HK-2 (cell line): ENCODE results near the gene CCL18.
"Not testable (repeated sequence)": the region's sequence is repeated elsewhere in the genome, so short reads cannot be mapped to it uniquely, and the experiment has no call there.

Experiments used
- DNase-seq: peaks from one replicate; pipeline ENCODE4 v3.0.0-alpha.2; 2018; ENCODE audit not compliant: unreplicated experiment

CCL18 gene

DNA sequence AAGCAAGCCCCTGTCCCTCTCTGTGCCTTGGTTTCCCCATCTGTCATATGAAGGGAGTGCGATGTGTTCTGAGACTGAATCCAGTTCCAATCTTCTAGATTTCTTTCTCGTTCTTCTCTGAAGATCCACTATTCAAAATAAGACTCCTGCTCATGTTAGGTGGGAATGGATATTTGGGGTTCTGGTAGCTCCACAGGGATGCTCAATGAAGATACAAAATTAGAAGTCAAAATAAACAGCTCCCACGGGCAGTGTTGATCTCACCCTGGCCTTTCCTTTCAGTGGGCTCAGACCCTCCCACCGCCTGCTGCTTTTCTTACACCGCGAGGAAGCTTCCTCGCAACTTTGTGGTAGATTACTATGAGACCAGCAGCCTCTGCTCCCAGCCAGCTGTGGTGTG, 40.2 kb downstream of the CCL18 start:
- not testable (repeated sequence) for DNase-seq

DNA sequence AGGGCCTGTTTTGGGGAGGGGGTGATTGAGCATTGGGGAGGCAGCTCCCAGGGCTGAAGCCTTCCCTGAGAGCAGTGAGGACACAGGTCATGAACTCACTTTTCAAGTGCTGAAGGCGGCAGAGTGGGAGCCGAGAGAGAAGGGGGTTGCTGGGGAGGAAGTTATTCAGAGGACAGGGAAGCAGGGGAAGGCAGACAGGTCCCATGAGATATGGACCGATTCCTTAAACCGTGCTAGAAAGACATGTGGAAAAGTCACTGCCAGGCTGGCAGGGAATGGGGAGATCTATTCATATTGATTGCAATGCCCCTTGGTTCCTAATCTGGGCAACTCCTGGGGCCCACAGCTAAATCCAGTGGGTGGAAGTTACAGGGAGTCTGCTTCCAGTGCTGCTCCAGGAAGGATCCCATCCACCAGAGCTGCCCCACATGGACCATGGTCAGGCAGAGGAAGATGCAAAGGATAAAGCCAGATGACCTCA, 40.7 kb downstream of the CCL18 start:
- DNase-seq: no peak

DNA sequence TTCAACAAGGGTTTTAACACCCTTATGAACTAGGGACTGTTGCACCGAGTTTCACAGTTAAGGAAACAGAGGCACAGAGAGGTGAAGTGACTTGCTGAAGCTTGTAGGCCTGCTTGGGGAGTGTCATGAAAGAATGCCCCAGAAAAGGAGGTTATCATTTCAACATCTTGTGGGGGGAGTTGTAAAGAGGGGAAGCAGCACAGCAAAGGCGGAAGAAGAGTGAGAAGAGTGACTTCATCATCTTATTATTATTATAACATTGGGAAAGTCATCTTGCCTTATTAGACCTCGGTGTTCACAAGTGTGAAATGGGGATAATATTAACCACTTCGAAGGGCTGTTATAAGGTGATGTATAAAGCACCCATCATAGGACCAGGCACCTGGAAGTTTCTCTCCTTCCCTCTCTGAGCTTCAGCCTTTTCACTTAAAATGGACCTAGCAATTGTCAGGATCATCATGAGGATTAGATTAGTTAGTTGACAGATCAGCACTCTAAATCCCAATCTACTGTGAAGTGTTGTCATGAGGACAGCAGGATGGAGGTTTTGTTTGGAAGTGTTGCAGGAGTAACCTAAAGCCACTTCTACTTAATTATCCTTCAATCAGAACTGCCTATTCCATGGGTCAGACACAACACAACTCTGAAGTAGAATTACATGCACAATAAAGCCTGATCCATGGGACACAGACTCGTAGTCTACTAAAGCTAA, 41.9 kb downstream of the CCL18 start:
- no peak for DNase-seq

DNA sequence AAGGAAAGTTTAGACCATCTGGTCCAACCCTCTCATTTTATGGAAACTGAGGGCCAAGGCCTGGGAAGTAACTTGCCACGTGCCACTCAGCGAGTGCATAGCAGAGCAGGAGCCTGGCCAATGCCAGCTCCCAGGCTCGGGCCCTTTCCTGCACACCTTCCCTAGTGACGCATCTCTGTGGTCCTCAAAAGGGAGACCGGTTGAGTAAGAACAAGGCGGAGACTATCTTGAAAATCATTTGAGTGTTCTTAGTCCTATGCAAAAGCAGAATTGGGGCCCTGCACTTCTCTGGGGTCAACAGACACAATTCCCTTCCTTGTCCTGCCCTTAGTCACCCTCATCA, 42.4 kb downstream of the CCL18 start:
- no peak for DNase-seq

DNA sequence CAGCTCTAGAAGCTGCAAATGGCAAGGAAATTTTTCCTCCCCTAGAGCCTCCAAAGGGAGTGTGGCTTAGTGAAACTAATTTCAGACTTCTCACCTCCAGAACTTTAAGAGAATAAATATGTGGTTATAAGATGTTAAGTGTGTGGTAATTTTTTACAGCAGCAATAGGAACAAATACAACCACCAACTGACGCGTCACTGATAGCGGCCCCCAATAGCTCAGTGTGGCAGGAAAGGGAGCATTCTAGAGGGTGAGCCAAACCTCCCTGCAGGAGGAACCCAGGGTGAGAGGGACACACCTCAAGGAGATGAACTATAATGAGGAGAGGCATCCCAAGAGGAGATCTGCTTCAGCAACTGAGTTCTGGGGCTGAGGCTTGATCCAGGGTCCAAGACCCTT, 43.6 kb downstream of the CCL18 start:
- no peak for DNase-seq

DNA sequence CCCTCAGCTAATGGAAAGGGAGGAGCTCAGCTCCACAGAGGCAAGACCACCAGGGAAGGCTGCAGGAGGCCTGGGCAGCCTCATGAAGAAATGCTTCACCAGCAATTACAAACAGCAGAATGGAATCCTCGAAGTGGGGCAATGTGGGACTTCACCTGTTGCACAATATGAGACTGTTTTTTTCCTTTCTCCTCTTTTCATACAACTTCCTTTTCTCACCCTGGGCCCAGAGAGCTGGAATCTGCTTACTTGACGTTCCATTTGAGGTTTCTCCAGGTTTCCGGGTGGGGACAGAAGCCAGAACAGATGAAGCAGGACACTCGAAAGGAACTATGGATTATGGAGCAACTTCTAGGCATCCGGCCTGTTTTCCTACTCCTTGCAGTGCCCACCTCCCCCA, 44.2 kb downstream of the CCL18 start:
- not testable (repeated sequence) for DNase-seq

DNA sequence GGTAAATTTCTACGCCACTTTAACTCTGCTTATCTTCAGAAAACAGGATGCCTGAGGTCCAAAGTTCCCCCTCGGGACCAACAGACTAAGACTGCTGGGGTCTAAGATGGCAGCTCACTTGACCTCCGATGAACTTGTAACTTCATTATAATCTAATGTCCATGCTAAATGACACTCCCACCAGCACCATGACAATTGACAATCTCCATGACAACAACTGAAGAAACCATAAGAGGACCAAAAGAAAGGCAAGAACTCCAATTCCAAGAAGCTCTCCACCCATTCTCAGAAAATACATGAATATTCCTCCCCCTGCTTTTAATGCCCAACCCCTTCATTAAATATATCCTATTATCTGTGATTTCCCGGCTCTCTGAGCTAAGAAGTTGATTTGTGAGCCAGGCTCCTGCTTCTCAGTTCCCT, 47.0 kb downstream of the CCL18 start:
- no peak for DNase-seq

DNA sequence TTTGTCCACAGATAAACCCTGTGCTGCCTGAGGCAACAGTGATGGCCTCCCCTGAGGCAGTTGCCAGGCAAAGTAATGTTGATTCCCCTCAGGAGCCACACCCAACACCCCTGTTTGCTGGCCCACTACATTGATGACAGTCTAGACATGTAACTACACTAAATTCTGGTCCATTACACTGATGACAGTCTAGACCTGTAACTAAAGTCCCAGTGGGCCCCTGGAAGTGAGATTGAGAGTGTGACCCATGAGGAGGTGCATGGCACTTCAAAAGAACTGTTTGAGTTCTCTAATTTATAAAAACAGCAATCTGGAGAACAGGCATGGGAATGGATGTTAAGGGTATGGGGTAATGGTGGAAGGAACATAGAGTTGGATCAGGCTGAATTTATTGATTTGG, 48.5 kb downstream of the CCL18 start:
- DNase-seq: no peak

DNA sequence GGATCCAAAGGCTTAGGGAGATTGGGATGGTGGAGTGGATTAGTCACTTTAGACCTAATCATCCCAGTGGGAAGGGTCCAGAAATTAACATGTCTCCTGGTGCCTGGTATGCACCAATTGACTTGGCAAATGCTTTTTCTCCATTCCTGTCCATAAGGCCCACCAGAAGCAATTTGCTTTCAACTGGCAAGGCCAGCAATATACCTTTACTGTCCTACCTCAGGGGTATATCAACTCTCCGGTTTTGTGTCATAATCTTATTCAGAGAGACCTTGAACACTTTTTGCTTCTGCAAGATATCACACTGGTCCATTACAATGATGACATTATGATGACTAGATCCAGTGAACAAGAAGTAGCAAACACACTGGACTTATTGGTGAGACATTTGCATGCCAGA, 49.1 kb downstream of the CCL18 start:
- DNase-seq: not testable (repeated sequence)

DNA sequence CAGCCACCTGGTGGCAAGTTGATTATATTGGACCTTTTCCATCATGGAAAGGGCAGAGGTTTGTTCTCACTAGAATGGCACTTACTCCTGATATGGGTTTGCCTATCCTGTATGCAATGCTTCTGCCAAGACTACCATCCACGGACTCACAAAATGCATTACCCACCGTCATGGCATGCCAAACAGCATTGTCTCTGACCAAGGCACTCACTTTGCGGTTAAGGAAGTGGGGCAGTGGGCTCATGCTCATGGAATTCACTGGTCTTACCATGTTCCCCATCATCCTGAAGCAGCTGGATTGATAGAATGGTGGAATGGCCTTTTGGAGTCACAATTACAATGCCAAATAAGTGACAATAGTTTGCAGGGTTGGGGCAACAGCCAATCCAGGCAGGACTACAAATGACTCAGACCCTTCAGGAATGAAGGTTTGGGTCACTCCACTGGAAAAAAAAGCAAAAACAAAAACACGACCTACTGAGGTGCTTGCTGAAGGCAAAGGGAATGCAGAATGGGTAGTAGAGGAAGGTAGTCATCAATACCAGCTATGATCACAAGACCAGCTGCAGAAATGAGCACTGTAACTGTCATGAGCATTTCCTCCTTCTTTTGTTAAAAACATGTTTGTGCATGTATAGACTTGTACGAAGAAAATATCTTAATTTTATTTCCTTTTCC, 51.0 kb downstream of the CCL18 start:
- not testable (repeated sequence) for DNase-seq

DNA sequence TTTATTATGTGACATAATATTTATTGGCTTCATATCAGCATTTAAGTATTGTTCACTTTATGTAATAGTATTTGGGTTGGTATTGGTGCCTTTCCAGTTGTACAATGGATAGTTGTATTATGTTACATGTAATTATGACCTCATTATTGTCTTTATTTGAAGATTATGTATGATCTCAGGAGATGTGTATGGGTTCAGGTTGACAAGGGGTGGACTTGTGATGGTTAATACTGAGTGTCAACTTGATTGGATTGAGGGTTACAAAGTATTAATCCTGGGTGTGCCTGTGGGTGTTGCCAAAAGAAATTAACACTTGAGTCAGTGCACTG, 51.5 kb downstream of the CCL18 start:
- not testable (repeated sequence) for DNase-seq

DNA sequence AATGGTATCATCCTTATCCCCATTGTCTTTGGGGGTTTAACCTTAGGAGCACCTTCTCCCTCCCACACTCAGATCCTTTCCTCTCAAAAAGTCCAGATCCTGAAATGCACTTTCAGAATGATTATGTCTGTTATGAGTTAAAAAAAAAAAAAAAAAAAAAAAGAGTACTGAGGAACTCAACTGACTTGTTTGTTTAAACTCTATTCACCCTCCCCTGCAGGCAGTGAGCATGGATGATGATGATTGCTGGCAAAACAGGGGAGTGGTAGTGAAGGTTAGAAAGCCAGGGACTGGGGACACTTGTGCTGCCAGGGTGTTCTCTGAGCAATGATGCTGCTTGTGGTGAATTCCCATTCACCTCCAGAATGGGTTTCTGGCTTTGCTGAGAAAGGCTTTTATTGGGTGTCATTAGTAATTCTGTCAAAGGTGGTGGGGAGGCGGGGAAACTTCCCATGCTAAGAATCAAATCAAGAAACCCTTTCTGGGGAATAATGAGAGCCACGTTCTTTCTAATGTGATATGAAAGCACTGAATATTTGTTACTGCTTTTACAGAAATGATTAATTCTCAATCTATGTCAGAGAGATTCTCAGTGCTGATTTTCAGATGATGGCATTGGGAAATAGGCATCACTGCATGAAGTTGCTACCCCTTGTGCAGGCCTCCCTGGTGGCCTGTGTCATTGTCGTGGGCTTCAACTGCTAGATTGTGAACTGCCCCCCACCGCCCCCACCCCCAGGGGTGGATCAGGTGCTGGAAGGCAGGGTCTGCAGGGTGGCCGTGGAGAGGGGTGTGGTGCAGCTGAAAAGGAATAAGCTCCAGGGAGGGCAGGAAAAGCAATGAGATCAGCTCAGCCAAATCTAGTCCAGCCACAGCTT, 53.7 kb downstream of the CCL18 start:
- DNase-seq: no peak

DNA sequence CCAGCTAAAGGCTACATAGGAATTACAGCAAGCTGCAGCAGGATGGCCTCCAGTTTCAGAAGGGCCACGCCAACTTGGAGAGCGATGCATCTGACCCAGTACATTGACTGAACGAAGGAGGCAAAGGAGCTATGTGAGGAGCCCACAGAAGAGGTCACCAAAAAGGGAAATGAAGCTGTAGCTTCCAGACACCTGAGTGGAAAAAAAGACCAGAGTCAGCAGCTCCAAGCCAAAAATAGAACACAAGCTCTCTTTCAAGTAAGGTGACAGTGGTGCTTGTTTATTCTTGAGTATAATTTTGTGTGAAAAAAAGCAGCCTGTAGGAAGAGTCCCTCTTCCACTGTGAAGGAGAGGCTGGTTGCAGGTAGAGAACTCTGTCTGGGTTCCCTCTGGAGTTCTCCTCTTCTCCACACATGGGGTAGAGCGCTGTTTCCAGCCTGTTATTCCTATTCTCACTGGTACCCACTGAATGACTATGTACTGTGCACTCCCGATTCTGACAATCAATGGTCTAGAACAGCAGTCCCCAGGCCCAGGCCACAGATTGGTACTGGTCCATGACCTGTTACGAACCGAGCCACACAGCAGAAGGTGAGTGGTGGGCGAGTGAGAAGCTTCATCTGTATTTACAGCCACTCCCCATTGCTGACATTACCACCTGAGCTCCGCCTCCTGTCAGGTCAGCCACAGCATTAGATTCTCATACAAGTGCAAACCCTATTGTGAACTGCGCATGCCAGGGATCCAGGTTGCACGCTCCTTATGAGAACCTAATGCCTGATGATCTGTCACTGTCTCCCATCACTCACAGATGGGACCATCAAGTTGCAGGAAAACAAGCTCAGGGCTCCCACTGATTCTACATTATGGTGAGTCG, 54.6 kb downstream of the CCL18 start:
- no peak for DNase-seq

DNA sequence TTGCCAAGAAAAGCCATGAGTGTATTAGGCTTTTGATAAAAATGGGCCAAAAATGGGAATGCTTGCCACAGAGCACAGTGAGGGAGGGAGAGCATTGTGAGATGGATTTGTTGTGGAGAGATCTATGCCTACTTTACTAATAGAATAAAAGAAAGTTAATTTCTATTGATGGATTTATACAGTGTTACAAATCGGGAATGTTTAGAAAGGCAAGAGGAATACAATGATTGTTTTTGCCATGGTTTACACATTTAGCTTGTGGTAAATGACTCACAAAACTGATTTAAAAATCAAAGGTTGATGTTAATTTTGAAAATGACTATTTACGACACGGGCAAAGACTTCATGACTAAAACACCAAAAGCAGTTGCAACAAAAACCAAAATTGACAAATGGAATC, 56.1 kb downstream of the CCL18 start:
- DNase-seq: no peak

DNA sequence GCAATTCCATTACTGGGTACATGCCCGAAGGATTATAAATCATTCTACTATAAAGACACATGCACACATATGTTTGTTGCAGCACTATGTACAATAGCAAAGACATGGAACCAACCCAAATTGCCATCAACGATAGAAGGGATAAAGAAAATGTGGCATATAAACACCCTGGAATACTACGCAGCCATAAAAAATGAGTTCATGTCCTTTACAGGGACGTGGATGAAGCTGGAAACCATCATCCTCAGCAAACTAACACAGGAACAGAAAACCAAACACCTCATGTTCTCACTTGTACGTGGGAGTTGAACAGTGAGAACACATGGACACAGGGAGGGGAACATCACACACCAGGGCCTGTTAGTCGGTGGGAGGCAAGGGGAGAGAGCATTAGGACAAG, 57.0 kb downstream of the CCL18 start:
- not testable (repeated sequence) for DNase-seq
